Measurements from ENCODE around the gene SGTA.
"Not testable (repeated sequence)": the region's sequence is repeated elsewhere in the genome, so short reads cannot be mapped to it uniquely, and the experiment has no call there.

The SGTA gene

GRCh38 chr19:2820112-2820702, 37.1 kb upstream of the SGTA start:
- in situ Hi-C loops (cut with MboI; ENCODE audit: low pct_unique_long_range_greater_than_20kb, low sequenced_read_pairs, unreplicated experiment), result no loop called here
- TF ChIP-seq CTCF (IDR thresholded peaks at IDR 0.05; ENCODE audit: extremely low read depth, insufficient read depth, missing control alignments), result no peak
- peak; percentile 66 for DNase-seq (ENCODE audit: low spot score)

GRCh38 chr19:2819540-2820111, 36.6 kb upstream of the SGTA start, which contains the start of gene ZNF554:
TSS of gene ZNF554 (plus strand) at chr19:2819868. CDS start at chr19:2820072, 204 bp downstream.
- TF ChIP-seq CTCF (IDR thresholded peaks at IDR 0.05; ENCODE audit: extremely low read depth, insufficient read depth, missing control alignments), result peak; percentile 91
- in situ Hi-C loops (cut with MboI; ENCODE audit: low pct_unique_long_range_greater_than_20kb, low sequenced_read_pairs, unreplicated experiment), result no loop called here
- DNase-seq (ENCODE audit: low spot score), result peak; percentile 98

GRCh38 chr19:2817237-2817829, 34.3 kb upstream of the SGTA start:
- in situ Hi-C loops (cut with MboI; ENCODE audit: low pct_unique_long_range_greater_than_20kb, low sequenced_read_pairs, unreplicated experiment); DNase-seq (ENCODE audit: low spot score): not testable (repeated sequence)

GRCh38 chr19:2816641-2817040, 33.6 kb upstream of the SGTA start:
- in situ Hi-C loops (cut with MboI; ENCODE audit: low pct_unique_long_range_greater_than_20kb, low sequenced_read_pairs, unreplicated experiment), result no loop called here
- no peak for TF ChIP-seq CTCF (IDR thresholded peaks at IDR 0.05; ENCODE audit: extremely low read depth, insufficient read depth, missing control alignments)
- DNase-seq (ENCODE audit: low spot score), result no peak

- no peak for TF ChIP-seq CTCF (IDR thresholded peaks at IDR 0.05; ENCODE audit: extremely low read depth, insufficient read depth, missing control alignments)
- peak; percentile 31 for DNase-seq (ENCODE audit: low spot score)
- in situ Hi-C loops (cut with MboI; ENCODE audit: low pct_unique_long_range_greater_than_20kb, low sequenced_read_pairs, unreplicated experiment), result no loop called here
Measured at GRCh38 chr19:2815923-2816322, 32.9 kb upstream of the SGTA start.

GRCh38 chr19:2815191-2815614, 32.1 kb upstream of the SGTA start:
- in situ Hi-C loops (cut with MboI; ENCODE audit: low pct_unique_long_range_greater_than_20kb, low sequenced_read_pairs, unreplicated experiment), result no loop called here
- no peak for TF ChIP-seq CTCF (IDR thresholded peaks at IDR 0.05; ENCODE audit: extremely low read depth, insufficient read depth, missing control alignments)
- peak; percentile 21 for DNase-seq (ENCODE audit: low spot score)

- no peak for DNase-seq (ENCODE audit: low spot score)
- in situ Hi-C loops (cut with MboI; ENCODE audit: low pct_unique_long_range_greater_than_20kb, low sequenced_read_pairs, unreplicated experiment), result no loop called here
- no peak for TF ChIP-seq CTCF (IDR thresholded peaks at IDR 0.05; ENCODE audit: extremely low read depth, insufficient read depth, missing control alignments)
Measured at GRCh38 chr19:2814426-2814825, 31.4 kb upstream of the SGTA start.
